Activated CD4-positive, CD25-positive, alpha-beta regulatory T cell treated with anti-CD3 and anti-CD28 coated beads, Interleukin-2, amount 50 U/mL, for 24 hours (primary cell): ENCODE results near the gene C1QTNF8.

Source experiments
- ATAC-seq, 2 donors: fragments of 150-1000 bp; cut with Tn5 transposase; one replicate each; pipeline ENCODE4 v1.10.0; 2021; ENCODE audit warnings: mild to moderate bottlenecking in 1 of 2, moderate library complexity in 1 of 2

Gene C1QTNF8

GRCh38 chr16:1127101-1127500 lies 31.1 kb upstream of the C1QTNF8 start:
- ATAC-seq: no peak

DNA sequence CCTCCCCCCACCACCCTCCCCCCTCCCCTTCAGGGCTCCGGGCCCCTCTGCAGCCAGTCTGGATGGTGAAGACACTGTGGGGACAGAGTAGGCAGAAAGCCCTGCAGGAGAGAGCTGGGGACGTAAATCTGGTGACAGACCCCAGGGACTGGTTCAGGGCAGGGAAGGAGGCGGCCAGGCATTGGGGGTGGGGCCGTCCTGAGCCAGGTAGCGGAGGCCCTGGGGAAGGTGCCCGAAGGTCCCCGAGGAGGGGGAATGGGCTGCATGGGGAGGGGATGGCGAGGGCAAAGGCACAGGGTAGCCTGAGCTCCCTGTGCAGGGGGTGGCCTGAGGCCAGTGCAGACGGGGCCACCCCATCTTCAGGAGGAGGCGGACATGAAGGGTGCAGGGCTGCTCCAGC lies 30.5 kb upstream of the C1QTNF8 start:
- ATAC-seq: no peak

GRCh38 chr16:1126044-1126443 lies 30.0 kb upstream of the C1QTNF8 start:
- ATAC-seq: no peak

GRCh38 chr16:1125471-1125870 lies 29.4 kb upstream of the C1QTNF8 start:
- ATAC-seq: peak in 1 of 2 donors; percentile 51

GRCh38 chr16:1124795-1125194 lies 28.8 kb upstream of the C1QTNF8 start:
- ATAC-seq: no peak

DNA sequence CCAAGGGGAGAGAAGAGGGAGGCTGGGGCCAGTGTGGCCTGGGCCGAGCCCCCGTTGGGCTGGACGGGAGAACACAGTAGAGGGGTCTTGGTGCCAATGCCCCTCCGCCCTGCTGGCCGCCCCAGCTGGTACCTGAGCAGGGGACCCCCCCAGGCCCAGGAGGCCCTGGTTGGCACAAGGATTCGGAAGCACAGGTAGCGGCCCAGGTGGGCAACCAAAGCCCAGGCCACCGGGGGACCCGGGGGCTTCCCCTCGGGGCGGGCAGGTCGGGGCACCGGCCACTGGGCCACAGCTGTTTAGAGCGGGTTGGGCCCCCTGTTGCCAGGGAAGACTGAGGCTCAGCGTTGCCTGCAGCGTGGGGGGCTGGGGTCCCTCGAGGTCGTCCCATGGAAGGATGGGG lies 28.2 kb upstream of the C1QTNF8 start:
- ATAC-seq: no peak

DNA sequence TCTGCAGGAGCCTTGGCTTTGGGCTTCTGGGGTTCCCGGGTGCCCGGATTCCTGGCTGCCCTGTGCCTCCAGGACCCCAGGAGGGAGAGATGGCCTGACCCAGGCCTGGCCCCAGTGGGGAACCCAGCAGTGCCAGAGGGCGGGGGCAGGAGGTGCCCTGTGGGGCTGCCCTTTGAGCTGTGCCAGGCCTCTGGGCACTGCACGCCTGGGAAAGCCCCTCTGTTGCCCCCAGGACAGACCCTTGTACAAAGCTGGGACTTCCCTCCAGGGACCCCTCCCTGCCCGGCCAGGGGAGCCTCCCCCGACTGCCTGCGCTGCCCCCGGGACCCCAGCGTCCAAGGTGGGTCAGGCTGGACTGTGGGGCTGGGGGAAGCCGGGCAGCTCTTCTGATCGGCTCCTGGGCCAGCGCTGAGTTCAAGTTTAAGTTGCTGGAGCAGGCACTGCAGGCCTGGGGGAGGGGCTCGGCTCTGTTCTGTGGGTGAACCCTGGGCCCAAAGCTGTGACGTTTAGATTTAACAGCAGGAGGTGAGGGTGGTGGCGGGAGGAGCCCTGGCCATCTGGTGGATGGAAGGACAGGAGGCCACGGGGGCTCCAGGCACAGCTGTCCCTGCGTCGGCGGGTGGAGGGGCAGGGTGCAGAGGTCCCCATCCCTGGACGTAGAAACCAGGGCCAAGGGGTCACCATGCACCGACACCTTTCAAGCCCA lies 27.6 kb upstream of the C1QTNF8 start:
- no peak for ATAC-seq

DNA sequence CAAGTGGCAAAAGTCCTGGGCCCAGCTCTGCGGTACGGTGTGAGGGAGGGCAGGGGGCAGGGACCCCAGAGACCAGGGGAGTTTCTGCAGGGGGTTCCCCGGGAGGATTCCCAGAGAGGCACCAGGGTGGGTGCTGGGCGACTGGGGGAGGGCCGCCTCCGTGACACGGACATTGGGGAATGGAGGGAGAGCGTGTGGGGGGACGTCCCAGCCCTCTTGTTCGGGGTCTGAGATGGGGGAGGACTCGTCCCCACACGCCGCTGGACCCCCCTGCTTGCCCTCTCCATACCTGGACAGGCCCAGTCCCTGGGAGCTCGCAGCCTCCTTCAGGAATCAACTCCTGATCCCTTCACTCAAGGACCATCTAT lies 26.3 kb upstream of the C1QTNF8 start:
- no peak for ATAC-seq

DNA sequence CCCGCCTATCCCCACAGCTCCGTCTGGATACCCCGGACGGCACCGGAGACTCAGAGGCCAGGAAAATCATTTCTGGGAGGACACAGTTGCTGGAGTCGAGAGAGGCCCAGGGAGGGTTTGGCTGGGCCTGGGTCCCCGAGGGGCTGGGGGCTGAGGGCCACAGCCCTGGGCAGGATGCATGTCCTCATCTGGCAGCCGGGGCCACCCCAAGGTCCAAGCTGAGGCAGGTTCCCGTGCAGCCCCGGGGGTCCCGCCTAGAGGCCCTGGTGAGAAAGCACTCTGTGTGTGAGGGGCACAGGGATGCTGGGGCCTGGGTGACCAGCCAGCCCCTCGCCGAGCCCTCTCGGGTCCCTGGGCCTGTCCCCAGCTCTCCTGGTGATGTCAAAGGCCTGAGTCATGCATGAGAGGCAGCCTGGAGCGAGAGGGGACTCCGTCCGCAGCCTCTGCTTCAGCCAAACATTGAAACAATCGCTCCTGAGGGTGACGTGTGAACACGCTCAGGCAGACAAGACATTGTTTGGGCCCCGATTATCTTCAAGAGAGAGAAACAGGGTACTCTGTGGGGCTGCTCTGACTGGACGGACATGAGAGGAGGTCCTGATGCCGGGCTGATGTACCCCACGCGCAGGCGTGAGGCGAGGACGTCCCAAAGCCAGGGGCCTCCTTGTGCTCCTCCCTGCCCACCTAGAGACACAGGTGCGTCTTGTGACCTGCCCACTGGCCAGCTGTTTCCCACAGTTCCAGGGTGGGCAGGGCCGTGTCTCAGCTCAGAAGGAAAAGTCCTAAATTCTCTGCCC lies 25.8 kb upstream of the C1QTNF8 start:
- ATAC-seq: no peak

DNA sequence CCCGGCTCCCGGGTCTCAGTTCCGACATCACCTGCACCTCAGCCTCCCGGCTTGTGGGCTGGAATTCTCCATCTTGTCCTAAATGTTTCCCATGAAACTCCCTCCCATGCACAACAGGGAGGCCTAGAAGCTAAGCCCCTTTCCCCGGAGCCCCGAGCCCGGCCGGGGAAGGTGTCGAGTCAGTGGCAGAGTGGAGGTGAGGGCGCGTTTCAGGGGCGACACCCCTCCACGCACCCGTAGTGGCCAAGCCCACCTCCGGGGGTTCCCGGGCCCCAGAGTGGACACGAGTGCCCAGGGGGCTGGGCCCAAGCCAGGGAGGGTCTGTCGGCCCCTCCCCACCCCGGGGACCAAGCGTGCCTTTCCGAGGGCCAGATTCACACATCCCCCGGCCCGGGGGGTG lies 25.0 kb upstream of the C1QTNF8 start:
- no peak for ATAC-seq

GRCh38 chr16:1120577-1120941 lies 24.5 kb upstream of the C1QTNF8 start:
- ATAC-seq: no peak

GRCh38 chr16:1119766-1120576 lies 23.9 kb upstream of the C1QTNF8 start:
- no peak for ATAC-seq

DNA sequence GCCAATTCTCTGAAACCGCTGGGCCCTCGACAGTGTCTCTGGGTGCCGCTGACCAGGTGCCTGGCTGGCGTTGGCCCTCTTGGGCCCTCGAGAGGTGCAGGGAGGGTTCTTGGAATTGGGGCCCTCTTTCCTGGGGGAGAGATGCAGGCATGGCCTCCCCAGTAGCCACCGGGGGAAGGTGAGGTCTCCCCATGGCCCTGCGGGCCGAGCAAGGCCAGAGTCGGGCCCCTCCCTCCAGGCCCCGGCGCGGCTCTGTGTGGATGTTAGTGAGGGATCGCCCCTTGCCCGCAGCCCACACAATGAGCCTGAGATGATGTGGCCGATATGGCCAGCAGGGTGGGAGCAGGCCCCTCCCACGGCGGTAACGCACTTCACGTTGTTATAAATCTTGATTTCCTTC lies 23.1 kb upstream of the C1QTNF8 start:
- no peak for ATAC-seq

DNA sequence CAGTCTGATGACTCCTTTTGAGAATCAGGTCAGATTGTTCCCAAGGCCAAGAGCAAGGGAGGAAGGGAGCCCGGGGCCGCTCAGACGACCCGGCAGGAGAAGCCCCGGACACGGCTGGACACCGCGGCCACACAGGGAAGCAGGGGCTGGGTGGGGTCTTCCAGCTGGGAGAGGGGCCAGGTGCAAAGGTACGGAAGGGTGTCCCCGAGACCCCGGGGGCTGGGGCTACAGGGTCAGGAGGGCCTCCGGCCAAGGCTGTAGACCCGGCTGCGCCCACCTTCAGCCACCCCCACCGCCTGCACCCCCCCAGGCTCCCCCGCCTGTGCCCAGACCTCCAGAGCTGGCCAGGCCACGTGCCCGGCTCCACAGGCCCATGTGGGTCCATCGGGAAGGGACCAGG lies 21.9 kb upstream of the C1QTNF8 start:
- no peak for ATAC-seq

DNA sequence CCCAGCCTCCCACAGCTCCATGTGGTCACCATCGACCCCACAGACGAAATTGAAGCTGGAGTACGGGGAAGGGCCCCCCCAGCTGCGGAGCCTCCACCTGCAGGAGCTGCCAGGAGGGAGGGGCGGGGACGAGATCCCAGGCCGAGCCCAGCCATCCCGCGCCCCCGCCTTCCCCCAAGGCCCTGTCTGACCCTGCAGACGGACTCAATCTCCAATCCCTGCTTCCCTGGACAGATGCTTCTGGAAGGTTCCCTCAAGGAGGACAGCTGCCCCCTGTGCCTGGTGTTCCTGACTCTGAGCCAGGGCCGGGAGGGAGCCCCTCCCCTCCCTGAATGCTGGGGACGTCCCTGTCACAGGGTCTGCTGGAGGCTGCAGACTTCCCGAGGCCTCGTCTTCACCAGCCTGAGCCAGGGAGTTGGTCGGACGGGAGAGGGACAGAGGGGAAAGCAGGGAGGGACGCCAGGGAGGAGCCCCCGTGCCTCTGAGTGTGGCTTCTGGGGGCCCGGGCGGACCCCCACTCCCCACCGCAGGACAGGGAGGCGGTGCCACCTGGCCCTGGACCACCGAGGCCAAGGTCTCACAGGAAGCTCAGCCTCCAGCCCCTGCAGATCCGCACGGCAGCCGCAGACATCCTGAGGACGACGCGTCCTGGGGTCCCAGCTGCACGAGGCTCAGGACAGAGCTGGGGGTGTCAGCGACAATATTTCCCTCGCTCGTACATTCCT lies 21.3 kb upstream of the C1QTNF8 start:
- ATAC-seq: no peak

GRCh38 chr16:1116693-1117077 lies 20.6 kb upstream of the C1QTNF8 start:
- ATAC-seq: no peak

- ATAC-seq: no peak
Measured at GRCh38 chr16:1113889-1114526, 18.0 kb upstream of the C1QTNF8 start.

- no peak for ATAC-seq
Measured at GRCh38 chr16:1113489-1113888, 17.4 kb upstream of the C1QTNF8 start.

GRCh38 chr16:1112506-1113184 lies 16.6 kb upstream of the C1QTNF8 start:
- ATAC-seq: no peak

- ATAC-seq: no peak
Measured at GRCh38 chr16:1109648-1110047, 13.6 kb upstream of the C1QTNF8 start.

- no peak for ATAC-seq
Measured at GRCh38 chr16:1108299-1109252, 12.5 kb upstream of the C1QTNF8 start.
